Vagina (tissue), 2 donors: Measurements from ENCODE around the gene EVC.

Source experiments
- CTCF ChIP-seq, 3 experiments: fragments of 450-650 bp in 2 of 3; fragments of 200-600 bp in 1 of 3; sonication (generic) in 1 of 3; IDR thresholded peaks; one replicate each; pipeline ENCODE4 v1.5.1; 2017 to 2019; ENCODE audit warnings: antibody characterized with exemption in 3 of 3, mild to moderate bottlenecking in 2 of 3, moderate library complexity in 2 of 3
- POLR2A ChIP-seq, 2 donors: fragments of 450-650 bp; IDR thresholded peaks; one replicate each; pipeline ENCODE4 v1.6.1; 2017; ENCODE audit warnings: antibody characterized with exemption in 2 of 2, mild to moderate bottlenecking in 2 of 2, moderate library complexity in 2 of 2
- POLR2AphosphoS5 ChIP-seq, 2 donors: sonication (generic); formaldehyde crosslinking; IDR thresholded peaks; one replicate each; pipeline ENCODE4 v1.9.0; 2017; ENCODE audit warnings: antibody characterized with exemption in 2 of 2, mild to moderate bottlenecking in 2 of 2, low read depth in 1 of 2; ENCODE audit not compliant: insufficient read depth in 1 of 2

GRCh38 chr4:5770051-5770450 is 59.0 kb downstream of the EVC start:
- TF ChIP-seq CTCF (IDR thresholded peaks at IDR 0.05) = no peak
- no peak for TF ChIP-seq POLR2A (IDR thresholded peaks at IDR 0.05)
- TF ChIP-seq POLR2AphosphoS5 (IDR thresholded peaks at IDR 0.05; ENCODE audit: insufficient read depth in 1 of 2, low read depth in 1 of 2) = no peak
